ENCODE measurements around the gene KCNQ1.

GRCh38 chr11:2844116-2844842 lies 399.5 kb downstream of the KCNQ1 start:
- TF ChIP-seq, protein P1, sequence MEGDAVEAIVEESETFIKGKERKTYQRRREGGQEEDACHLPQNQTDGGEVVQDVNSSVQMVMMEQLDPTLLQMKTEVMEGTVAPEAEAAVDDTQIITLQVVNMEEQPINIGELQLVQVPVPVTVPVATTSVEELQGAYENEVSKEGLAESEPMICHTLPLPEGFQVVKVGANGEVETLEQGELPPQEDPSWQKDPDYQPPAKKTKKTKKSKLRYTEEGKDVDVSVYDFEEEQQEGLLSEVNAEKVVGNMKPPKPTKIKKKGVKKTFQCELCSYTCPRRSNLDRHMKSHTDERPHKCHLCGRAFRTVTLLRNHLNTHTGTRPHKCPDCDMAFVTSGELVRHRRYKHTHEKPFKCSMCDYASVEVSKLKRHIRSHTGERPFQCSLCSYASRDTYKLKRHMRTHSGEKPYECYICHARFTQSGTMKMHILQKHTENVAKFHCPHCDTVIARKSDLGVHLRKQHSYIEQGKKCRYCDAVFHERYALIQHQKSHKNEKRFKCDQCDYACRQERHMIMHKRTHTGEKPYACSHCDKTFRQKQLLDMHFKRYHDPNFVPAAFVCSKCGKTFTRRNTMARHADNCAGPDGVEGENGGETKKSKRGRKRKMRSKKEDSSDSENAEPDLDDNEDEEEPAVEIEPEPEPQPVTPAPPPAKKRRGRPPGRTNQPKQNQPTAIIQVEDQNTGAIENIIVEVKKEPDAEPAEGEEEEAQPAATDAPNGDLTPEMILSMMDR (conservative IDR thresholded peaks at IDR 0.05; ENCODE audit: low read depth in 2 of 2): no peak
- TF ChIP-seq EZH2 (IDR thresholded peaks at IDR 0.05; ENCODE audit: low read depth, unreplicated experiment): no peak
- no peak for TF ChIP-seq CREB1 (CRISPR knock-in tag; IDR thresholded peaks at IDR 0.05; ENCODE audit: low read depth)
- TF ChIP-seq POLR2AphosphoS5 (IDR thresholded peaks at IDR 0.05; ENCODE audit: low read depth): no peak
- TF ChIP-seq NANOG (IDR thresholded peaks at IDR 0.05; ENCODE audit: borderline replicate concordance): no peak
- TF ChIP-seq EZH2phosphoT487 (IDR thresholded peaks at IDR 0.05; ENCODE audit: unreplicated experiment): no peak
- TF ChIP-seq, protein P2, sequence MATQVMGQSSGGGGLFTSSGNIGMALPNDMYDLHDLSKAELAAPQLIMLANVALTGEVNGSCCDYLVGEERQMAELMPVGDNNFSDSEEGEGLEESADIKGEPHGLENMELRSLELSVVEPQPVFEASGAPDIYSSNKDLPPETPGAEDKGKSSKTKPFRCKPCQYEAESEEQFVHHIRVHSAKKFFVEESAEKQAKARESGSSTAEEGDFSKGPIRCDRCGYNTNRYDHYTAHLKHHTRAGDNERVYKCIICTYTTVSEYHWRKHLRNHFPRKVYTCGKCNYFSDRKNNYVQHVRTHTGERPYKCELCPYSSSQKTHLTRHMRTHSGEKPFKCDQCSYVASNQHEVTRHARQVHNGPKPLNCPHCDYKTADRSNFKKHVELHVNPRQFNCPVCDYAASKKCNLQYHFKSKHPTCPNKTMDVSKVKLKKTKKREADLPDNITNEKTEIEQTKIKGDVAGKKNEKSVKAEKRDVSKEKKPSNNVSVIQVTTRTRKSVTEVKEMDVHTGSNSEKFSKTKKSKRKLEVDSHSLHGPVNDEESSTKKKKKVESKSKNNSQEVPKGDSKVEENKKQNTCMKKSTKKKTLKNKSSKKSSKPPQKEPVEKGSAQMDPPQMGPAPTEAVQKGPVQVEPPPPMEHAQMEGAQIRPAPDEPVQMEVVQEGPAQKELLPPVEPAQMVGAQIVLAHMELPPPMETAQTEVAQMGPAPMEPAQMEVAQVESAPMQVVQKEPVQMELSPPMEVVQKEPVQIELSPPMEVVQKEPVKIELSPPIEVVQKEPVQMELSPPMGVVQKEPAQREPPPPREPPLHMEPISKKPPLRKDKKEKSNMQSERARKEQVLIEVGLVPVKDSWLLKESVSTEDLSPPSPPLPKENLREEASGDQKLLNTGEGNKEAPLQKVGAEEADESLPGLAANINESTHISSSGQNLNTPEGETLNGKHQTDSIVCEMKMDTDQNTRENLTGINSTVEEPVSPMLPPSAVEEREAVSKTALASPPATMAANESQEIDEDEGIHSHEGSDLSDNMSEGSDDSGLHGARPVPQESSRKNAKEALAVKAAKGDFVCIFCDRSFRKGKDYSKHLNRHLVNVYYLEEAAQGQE (IDR thresholded peaks at IDR 0.05; ENCODE audit: unreplicated experiment): no peak
- TF ChIP-seq ETS1 (IDR thresholded peaks at IDR 0.05): no peak
- no peak for TF ChIP-seq STAT1 (IDR thresholded peaks at IDR 0.05; ENCODE audit: unreplicated experiment)
- no peak for TF ChIP-seq ZNF114 (CRISPR knock-in tag; IDR thresholded peaks at IDR 0.05)

Measured in GM23338 (cell line).